HG03025 (cell line): ENCODE results near the gene RABGAP1.
A peak's percentile ranks its signal among the peaks of the same experiment; 100 is the strongest.

Experiments used
- ATAC-seq: cut with Tn5 transposase; IDR thresholded peaks from one replicate; pipeline ENCODE4 v1.9.1; 2021; ENCODE audit warnings: mild to moderate bottlenecking, moderate library complexity; ENCODE audit not compliant: unreplicated experiment, low FRiP score

The RABGAP1 gene

DNA sequence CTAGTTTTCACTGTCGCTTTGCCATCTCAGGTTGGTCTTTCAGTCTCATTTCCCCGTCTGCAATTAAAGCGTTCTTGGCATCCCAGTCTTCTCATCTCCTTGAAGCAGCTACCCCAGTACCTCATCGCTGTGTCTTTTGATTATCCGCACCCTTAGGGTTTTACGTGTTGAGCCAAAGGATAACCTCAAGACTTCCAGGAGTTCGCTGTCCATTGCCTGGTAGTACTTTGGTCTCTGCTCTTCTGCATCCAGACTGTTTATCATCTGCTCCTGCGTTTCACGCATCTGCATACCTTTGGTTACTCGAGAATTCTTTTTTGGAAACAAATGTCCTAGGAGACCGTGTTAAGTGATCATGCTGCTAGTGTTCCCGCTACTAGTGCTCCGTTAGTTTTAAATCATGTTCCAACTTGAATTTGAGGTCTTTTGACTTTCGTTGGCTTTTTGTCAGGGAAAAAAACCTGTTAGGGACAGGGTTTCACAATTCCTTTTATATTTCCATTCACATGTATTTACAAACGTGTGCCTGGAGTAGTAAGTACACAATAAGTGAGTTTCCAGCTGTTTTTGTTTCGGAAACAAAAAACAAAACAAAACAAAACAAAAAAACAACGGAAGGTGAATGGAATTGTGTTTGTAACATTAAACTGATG, 888 bp downstream of the RABGAP1 start:
- no peak for ATAC-seq

DNA sequence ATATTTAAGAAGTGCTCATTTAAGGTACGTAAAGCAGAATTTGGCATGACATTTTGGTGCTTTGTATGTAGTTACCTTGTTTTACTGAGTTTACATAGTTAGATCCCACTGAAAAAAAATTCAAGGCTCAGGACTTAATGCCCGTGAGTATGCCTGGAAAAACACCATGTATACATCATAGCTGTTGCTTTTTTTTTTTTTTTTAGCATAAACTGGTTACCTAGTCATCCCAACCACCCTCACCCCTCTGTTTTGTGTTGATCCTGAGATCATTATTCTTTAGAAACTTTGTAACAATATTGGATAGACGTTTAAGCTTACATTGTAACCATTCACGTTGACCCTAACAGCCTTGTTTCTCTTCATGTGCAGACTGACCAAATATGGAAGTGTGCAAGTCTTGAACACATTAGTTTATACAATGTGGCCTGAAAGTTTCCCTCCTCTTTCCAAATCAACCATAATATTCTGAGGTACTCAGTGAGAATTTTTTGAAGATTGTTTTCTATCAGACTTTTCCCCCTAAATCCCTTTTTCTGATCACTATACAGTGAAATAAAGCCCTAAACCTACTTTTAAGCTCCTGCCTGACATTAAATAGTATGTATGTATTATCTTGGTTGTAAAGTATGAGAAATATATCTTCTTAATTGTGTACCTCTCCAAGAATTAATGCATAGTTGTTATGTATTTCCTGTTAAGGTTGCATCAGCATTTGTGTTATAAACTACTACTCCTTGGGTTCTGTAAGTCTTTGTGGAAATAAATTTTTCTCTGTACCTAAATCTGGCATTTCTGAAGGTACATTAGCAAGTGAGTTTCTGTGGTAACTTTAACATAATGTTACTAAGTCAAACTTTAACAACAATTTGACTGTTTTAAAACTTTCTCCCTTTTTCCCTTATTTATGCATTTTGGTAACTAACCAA, 4.4 kb downstream of the RABGAP1 start:
- ATAC-seq, result no peak

DNA sequence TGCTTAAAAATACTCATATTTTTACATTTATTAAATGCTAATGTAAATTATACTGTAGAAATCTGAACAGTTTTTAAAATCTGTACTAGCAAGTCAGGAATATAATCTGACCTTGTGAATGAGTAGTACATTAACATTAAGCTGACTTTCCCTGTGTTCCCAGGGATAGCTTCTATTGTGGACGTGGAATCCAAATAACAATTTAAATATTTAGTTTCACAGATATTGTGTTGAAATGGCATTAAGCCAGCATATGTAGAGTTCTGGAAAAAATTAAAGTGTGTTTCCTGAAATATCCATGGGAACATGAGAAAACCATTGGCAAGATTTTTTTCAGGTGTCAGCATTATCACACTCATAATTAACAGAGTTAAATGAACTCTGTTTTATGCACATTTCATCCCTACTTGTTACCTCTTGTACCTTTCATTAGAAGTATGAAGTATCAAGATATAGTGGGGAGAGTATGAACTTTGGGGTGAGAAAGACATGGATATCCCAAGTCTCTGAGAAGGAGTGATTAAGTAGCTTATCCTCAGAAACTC, 5.7 kb downstream of the RABGAP1 start:
- no peak for ATAC-seq

DNA sequence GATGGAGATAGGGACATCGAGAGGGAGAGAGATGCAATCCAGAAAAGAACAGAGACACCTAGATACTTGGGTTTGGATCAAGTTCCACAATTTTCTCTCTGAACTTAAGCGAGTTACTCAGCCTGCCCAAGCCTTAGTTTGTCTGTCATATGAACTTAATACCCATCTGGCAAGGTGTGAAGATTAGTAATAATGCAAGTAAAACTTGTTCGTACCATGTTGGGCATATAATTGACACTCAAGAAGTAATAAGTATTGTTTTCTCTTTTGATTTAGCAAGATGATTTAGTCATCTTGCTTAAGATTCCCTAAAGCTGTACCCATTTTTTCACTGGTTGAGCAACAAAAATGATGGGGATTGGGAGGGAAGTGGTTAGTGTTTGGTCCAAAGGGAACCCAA, 7.5 kb downstream of the RABGAP1 start:
- no peak for ATAC-seq

DNA sequence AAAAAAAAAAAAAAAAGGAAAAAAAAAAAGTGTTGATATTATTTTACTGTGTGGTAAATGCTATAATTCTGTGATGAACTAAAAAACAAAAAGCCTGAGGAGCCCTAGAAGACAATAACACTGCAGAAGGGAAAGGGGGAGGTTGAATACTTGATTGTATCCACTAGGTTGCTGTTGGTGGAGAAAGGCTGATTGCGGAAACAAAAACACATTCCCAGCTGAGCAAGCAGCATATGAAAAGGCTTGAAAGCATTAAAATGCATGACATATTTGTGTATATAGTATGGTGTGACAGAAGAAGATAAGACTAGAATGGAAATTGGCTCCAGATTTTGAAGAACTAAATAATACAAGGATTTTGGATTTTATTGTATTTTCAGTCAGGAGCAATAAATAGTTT, 8.9 kb downstream of the RABGAP1 start:
- no peak for ATAC-seq

DNA sequence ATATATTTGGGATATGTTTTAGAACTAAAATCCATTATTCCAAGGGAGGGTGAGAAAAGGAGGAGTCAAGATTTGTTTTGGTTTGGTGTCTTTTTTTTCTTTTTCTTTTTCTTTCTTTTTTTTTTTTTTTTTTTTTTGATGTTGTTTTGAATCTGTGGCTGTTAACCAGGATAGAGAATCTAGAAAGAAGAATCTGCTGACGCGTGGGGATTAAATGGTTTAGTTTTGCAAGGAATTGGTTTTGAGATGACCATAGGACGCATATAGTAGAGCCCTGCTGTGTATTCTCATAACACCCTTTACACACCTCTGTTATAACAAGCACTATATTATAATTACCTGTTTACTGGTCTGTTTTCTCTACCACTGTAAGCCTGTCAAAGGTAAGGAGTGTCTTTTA, 9.4 kb downstream of the RABGAP1 start:
- ATAC-seq, result no peak

DNA sequence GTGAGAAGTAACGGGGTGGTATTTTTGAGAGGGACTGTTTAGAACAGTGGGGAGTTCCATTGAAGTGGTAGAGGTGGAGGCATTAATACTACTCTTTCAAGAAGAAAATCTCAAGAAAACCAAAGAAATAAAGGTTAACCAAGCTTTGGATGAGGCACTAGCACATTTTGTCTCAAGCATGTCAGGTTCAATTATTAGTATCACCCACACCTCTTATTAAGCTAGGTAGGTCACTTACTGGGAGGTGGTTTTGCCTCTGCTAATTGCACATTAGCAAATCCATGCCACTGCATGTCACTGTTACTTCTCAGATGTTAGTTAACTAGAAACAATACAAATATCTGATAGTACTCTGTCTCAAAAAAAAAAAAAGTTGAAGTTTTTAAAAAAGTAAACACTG, 10.2 kb downstream of the RABGAP1 start:
- ATAC-seq, result no peak

DNA sequence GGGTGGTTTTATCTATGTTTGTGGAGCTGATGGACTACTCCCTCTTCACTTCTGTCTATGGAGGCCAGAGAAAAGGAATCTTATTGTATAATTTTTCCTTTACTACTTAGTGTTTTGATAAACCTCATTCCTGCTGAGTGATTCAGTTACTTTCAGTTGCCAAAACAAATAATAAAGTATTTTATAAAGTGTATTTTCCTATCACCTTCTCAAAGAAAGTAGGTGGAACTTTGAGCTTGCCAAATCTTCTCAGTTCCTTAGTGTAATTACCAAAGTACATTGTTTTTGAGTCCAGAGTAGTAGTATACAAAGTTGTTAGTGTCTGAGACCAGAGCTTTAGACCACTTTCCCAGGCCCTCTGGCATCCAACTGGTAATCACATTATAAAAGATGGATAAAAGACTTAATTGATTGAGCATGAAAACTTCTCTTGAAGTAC, 13.5 kb downstream of the RABGAP1 start:
- no peak for ATAC-seq

DNA sequence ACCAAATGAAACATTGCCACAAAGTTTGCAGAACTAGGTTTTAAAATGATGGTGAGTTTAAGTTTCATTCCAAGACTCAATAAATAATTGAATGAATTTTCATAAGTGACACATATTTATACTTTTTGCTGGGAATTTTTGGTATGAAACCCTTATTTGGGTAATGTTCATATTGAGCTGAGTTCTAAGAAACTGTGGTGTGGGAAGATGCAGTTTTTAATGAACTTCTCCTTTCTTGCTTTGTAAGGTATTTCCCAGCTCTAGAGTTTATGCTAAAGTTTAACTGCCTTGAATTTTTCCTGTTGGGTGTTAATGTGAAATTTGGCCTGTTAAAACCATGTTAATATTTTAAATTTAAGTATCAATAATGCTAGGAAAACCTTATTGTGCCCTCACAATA, 15.1 kb downstream of the RABGAP1 start:
- ATAC-seq, result no peak

DNA sequence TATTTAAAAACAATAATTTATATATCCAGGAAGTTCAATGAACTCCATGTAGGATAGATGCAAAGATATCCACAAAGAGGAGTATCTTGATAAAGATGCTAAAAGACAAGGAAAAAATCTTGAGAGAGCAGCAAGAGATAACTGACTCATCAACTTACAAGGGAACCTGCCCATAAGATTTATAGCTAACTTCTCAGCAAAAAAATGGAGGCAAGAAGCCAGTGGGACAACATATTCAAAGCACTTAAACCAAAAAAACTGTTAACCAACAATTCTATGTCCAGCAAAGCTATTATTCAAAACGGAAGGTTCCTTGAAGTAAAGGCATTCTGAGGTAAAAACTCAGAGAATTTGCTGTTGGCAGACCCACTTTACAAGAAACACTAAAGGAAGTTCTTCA, 20.3 kb downstream of the RABGAP1 start:
- ATAC-seq, result no peak

DNA sequence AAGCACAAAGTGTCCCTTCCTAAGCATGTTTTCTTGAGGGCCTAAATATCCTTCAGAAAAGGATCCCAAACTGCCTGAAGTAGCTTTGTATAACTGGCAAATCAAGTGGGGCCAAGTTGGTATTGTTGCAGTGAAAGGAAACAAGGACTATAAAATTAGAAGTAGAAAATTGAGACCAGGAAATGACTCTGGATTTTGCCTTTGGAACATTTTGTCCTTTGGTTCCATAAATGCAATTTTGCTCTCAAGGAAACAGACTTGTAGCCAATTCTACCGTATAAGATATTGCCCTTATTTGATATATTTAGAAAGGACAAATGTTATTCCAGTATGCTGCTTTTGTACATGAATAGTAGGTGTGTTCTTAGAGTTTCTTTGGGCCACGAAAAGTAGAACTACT, 34.4 kb downstream of the RABGAP1 start:
- ATAC-seq, result no peak

DNA sequence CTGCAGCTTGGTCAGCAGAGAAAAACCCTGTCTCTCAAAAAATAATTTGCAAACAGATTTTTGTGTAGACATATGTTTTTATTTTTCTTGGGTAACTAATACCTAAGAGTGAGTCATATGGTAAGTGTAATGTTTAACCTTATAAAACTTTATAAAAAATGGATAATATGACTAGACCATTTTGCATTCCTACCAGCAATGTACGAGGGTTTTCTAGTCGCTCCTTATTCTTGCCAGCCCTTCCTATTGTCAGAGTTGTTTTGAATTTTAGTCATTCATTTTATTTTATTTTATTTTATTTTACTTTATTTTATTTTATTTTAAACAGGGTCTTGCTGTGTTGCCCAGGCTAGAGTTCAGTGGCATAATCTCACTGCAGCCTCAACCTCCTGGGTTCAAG, 37.8 kb downstream of the RABGAP1 start:
- no peak for ATAC-seq

DNA sequence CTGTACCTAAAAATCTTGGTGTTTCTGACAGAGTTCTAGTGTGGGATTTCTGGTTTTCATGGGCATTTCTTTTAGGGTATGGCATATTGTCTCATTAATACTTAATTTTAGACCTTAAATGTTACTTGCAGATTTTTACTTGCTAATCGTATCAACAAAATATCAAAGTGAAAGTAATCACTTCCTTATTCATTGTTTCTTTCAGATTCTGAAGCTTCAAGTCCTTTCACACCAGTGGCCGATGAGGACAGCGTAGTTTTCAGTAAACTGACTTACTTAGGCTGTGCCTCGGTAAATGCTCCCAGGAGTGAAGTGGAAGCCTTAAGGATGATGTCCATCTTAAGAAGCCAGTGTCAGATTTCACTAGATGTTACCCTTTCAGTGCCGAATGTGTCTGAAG, 45.2 kb downstream of the RABGAP1 start:
- no peak for ATAC-seq

DNA sequence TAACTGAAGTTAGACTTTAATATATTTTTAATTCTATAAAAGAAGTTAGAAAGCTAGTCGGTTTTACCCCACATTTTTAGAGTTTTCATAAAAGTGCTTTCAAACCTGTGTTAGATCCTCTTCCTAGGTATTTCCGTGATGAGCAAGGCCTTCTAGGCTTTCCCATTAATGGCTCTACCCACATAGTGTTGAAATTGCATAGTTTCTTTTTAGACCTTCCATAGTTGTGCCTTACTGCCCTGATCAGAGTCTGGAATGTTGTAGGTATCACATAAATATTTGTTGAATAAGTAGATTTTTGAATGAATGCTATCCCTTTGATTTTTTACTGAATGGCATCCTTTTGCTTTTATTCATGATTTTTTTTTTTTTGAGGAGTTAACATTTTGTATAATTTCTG, 47.3 kb downstream of the RABGAP1 start:
- no peak for ATAC-seq

DNA sequence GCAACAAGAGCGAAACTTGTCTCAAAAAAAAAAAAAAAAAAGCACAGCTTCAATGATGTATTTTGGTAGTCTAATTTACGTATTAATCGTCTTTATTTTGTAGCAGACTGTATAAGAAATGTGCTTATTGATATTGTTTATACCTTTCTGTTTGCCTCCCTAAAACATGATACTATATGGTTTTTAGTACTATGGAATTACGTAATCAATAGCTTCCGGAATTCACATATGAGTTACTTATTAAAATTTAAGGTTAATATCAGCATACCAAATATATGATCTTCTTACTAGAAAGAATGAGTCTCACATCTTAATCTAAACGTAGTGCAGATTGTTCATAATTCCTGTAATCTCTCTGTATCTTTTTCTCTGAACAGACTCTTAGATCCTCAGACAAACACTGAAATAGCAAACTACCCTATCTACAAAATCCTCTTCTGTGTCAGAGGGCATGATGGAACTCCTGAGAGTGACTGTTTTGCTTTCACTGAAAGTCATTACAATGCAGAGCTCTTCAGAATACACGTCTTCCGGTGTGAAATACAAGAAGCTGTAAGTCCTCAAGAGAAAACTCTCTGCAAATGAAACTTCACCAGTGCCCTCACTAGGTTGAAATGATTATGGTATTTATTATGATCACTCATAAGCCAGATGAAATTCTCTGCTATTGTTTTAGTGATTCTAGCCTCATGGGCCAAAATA, 48.3 kb downstream of the RABGAP1 start:
- ATAC-seq, result peak; percentile 68

DNA sequence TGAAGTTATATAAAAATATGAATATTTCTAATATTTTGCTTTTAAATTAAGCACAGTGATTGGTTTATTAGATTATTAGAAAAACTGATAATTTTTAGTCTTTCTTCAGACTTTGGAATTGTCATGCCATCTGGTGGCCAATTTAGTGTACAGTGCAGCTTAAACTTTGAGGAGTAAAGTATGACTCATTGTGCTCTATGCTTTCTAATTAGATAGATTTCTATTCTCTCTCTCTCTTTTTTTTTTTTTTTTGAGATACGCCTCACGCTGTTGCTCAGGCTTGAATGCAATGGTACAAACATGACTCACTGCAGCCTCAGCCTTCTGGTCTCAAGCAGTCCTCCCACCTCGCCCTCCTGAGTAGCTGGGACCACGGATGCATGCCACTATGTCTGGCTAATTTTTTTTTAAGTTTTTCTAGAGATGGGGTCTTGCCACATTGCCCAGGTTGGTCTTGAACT, 50.6 kb downstream of the RABGAP1 start:
- no peak for ATAC-seq

DNA sequence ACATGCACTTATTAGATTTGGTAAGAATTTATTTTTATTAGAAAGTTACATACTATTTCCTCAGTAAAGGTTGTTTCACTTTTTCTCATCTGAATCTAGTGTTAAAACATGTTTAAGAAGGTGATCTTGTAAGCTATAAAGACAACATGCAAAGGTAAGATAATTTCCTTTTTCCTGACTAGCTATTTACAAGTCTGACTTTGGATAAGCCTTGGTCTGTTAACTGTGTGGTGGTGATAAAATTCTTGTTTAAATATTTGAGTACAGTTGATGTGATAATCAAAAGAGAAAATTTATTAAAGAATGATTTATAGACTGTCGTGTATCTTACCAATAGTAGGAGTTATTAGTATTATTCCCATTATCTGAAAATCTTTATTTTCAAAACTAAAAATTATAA, 55.8 kb downstream of the RABGAP1 start:
- no peak for ATAC-seq

DNA sequence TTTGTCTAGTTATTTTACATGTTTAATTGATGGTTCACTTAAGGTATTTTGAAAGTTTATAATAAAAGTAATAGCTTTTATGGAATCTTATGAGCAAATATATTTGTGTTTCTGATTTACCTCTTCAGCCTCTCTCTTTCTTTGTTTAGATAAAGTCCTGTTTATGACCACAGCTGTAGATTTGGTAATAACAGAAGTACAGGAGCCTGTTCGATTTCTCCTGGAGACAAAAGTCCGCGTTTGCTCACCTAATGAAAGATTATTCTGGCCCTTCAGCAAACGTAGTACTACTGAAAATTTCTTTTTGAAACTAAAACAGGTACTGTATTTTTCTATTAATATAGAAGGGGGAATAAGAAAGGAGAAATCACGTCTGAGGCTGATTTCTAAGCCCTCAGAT, 57.6 kb downstream of the RABGAP1 start:
- ATAC-seq, result no peak

DNA sequence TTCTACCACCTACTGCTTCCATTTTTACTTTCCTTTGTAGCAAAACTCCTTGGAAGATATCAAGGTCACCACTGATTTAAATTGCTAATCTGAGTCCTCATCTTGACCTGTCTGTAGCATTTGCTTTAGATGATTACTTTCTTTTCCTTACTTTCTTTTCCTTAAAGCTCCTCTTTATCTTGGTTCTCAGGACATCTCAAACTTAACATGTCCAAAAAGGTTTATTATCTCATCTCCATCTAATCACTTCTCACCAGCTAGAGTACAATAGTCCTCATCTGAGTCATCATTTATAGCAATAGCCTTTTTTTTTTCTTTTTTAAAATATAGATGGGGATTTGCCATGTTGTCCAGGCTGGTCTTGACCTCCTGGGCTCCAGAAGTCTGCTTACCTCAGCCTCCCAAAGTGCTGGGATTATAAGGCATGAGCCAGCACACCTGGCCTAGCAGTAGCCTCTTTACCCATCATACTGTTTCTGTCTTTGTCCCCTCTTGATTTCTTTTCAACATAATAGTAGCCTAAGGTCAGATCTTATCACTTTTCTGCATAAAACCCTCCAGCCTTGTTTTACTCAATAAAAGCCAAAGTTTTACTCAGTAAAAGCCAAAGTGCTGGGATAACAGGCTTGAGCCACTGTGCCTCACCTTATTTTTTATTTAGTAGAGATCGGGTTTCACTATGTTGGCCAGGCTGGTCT, 59.7 kb downstream of the RABGAP1 start:
- ATAC-seq, result no peak

DNA sequence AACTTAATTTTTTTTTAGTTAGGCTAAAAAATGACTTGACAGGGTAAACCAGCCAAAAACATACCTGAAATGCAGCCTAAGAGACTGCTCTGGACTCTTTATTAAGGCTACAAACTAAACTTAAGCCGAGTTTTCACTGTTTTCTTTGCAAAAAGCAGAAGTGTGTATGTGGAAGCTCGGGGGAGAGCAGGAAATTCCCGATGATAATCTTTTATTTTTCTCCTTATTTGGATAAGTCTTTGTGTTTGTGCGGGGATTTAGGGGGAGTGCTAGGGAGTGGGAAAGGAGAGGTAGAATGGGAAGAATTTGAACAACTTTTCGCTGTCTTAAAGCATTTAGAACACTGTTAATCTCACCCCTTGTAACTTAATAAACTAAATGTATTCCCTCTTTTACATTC, 61.9 kb downstream of the RABGAP1 start:
- ATAC-seq, result no peak
